Fibroblast of lung (primary cell): ENCODE results near the gene TENM4. TPM values are rescaled to one million over a fixed set of nuclear protein-coding genes. Genes with fewer than 3 reads are reported as not detected.
A peak's percentile ranks its signal among the peaks of the same experiment; 100 is the strongest.

ENCODE experiments used
- DNase-seq, 2 donors: peaks; one replicate each; pipeline versions ENCODE4 v3.0.0 to v3.0.0-alpha.2; 2010; ENCODE audit warnings: low read depth in 2 of 2
- H2AFZ ChIP-seq: 2 replicates; pipeline ENCODE4 v1.5.1; 2012; ENCODE audit warnings: low read length, control low read depth, inconsistent platforms
- H3K27ac ChIP-seq: 2 replicates; pipeline ENCODE4 v1.5.1; 2011; ENCODE audit warnings: low read length, control low read depth; ENCODE audit not compliant: insufficient read depth
- H3K27me3 ChIP-seq: 2 replicates; pipeline ENCODE4 v1.5.1; 2011; ENCODE audit warnings: mild to moderate bottlenecking, low read length; ENCODE audit not compliant: control insufficient read depth, insufficient read depth
- H3K36me3 ChIP-seq: 2 replicates; pipeline ENCODE4 v1.5.1; 2011; ENCODE audit warnings: low read length; ENCODE audit not compliant: control insufficient read depth, insufficient read depth
- H3K4me1 ChIP-seq: 2 replicates; pipeline ENCODE4 v1.5.1; 2011; ENCODE audit warnings: low read length; ENCODE audit not compliant: control insufficient read depth, insufficient read depth; ENCODE audit errors: extremely low read depth
- H3K4me2 ChIP-seq: 2 replicates; pipeline ENCODE4 v1.5.1; 2011; ENCODE audit warnings: low read length, control low read depth; ENCODE audit not compliant: insufficient read depth; ENCODE audit errors: extremely low read depth
- H3K4me3 ChIP-seq, 4 experiments: fragments of 200-600 bp in 1 of 4; sonication (generic) in 1 of 4; replicated peaks in 1 of 4; 2 replicates each; pipeline ENCODE4 v1.5.1; 2011 to 2016; ENCODE audit warnings: low read length in 4 of 4, low read depth in 3 of 4, mild to moderate bottlenecking in 3 of 4, control low read depth in 2 of 4, inconsistent platforms in 1 of 4, mixed read lengths in 1 of 4; ENCODE audit not compliant: insufficient read depth in 1 of 4; ENCODE audit errors: control extremely low read depth in 1 of 4
- H3K79me2 ChIP-seq: 2 replicates; pipeline ENCODE4 v1.5.1; 2012; ENCODE audit warnings: mild to moderate bottlenecking, low read length, inconsistent platforms; ENCODE audit not compliant: control insufficient read depth, insufficient read depth
- H3K9ac ChIP-seq: 2 replicates; pipeline ENCODE4 v1.5.1; 2011; ENCODE audit warnings: mild to moderate bottlenecking, low read length, control low read depth; ENCODE audit not compliant: insufficient read depth
- H3K9me3 ChIP-seq: 2 replicates; pipeline ENCODE4 v1.5.1; 2012; ENCODE audit warnings: low read depth, low read length; ENCODE audit not compliant: control insufficient read depth, insufficient read depth
- H4K20me1 ChIP-seq: 2 replicates; pipeline ENCODE4 v1.5.1; 2011; ENCODE audit warnings: low read length; ENCODE audit not compliant: control insufficient read depth, insufficient read depth; ENCODE audit errors: extremely low read depth
- EZH2 ChIP-seq: IDR thresholded peaks from 2 replicates; pipeline ENCODE4 v1.5.1; 2012; ENCODE audit warnings: low read length, control low read depth, mild to moderate bottlenecking; ENCODE audit errors: missing control alignments
- polyA plus RNA-seq, 2 donors: library from polyadenylated mRNA; depleted of rRNA in 1 of 2; stranded (reverse) in 1 of 2; unstranded in 1 of 2; fragments of >200 nt; gene quantifications; 2 replicates each; pipeline ENCODE4 v1.2.1, GENCODE V29; 2011 to 2012; ENCODE audit warnings: missing spikeins in 1 of 2
- total RNA-seq: library from RNA; depleted of rRNA; stranded (reverse); fragments of >200 nt; gene quantifications from 2 replicates; pipeline ENCODE4 v1.2.1, GENCODE V29; 2014
- TF ChIP-seq, protein P1 (sequence below), 2 donors: IDR thresholded peaks in 1 of 2; conservative IDR thresholded peaks in 1 of 2; 1 replicate in 1 of 2; 2 replicates in 1 of 2; pipeline ENCODE4 v1.5.1; 2011 to 2012; ENCODE audit warnings: low read length in 2 of 2, control low read depth in 1 of 2, inconsistent platforms in 1 of 2, low read depth in 1 of 2, mild to moderate bottlenecking in 1 of 2

Gene TENM4
- total and polyA plus RNA-seq, 2 donors (not counting 1 experiment from before 2014, with no cell fraction given) = 4.6 to 48.4 TPM

DNA sequence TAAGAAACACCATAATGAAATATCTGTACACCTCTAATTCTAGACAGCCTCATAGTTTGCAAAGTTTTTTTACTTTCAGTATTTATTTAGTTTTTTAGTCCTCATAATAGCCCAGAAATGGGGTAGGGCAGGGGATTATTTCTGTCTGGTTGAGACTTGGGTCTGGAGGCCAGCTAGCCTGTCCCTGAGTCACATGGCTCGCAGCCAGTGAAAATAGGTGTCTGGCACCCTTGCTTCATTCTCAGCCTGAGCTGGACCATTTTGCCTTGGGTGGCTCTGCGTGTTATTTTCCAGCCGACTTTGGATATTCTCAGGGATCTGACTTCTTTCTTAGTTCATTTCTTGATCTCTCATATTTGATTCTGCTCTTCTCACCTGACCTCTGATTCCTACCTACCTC is 742.2 kb downstream of the TENM4 start:
- Histone ChIP-seq H3K9ac (no peak overlapping the region), H3K4me1 (no peaks in the 10 kb centered on the region), H3K27me3 (no peaks in the 10 kb centered on the region), H3K9me3 (no peaks in the 10 kb centered on the region), H3K36me3 (no peaks in the 10 kb centered on the region), H4K20me1 (no peaks in the 10 kb centered on the region), H3K27ac (no peak overlapping the region), H3K79me2 (no peaks in the 10 kb centered on the region), H3K4me3 (no peak overlapping the region), H3K4me2 (no peak overlapping the region), H2AFZ (no peak overlapping the region)
- DNase-seq = peak; percentile 46 to 92
- TF ChIP-seq, protein P1, sequence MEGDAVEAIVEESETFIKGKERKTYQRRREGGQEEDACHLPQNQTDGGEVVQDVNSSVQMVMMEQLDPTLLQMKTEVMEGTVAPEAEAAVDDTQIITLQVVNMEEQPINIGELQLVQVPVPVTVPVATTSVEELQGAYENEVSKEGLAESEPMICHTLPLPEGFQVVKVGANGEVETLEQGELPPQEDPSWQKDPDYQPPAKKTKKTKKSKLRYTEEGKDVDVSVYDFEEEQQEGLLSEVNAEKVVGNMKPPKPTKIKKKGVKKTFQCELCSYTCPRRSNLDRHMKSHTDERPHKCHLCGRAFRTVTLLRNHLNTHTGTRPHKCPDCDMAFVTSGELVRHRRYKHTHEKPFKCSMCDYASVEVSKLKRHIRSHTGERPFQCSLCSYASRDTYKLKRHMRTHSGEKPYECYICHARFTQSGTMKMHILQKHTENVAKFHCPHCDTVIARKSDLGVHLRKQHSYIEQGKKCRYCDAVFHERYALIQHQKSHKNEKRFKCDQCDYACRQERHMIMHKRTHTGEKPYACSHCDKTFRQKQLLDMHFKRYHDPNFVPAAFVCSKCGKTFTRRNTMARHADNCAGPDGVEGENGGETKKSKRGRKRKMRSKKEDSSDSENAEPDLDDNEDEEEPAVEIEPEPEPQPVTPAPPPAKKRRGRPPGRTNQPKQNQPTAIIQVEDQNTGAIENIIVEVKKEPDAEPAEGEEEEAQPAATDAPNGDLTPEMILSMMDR (conservative IDR thresholded peaks at IDR 0.05 in 1 of 2, IDR thresholded peaks at IDR 0.05 in 1 of 2; ENCODE audit: low read depth in 1 of 2, low read length in 2 of 2) = no peak
- TF ChIP-seq EZH2 = no peak

DNA sequence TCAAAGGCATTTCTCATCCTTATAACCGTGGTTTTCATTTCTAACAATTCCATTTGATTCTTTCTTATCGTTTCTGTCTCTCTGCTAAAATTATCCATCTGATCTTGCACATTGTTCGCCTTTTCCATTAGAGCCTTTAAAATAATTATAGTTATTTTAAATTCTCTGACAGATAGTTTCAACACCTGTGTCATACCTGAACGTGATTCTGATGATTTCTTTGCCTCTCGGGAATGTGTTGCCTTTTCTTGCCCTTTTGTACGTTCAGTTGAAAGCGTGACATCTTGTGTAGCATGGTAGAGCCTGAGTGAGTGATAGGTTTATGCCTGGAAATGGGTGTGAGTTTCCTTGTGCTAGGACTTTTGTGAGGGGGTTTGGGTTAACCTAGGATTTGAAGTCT is 744.7 kb downstream of the TENM4 start:
- no peak for TF ChIP-seq EZH2
- TF ChIP-seq, protein P1 (conservative IDR thresholded peaks at IDR 0.05 in 1 of 2, IDR thresholded peaks at IDR 0.05 in 1 of 2; ENCODE audit: low read depth in 1 of 2, low read length in 2 of 2) = no peak
- Histone ChIP-seq H4K20me1 (no peaks in the 10 kb centered on the region), H3K4me3 (no peak overlapping the region)

DNA sequence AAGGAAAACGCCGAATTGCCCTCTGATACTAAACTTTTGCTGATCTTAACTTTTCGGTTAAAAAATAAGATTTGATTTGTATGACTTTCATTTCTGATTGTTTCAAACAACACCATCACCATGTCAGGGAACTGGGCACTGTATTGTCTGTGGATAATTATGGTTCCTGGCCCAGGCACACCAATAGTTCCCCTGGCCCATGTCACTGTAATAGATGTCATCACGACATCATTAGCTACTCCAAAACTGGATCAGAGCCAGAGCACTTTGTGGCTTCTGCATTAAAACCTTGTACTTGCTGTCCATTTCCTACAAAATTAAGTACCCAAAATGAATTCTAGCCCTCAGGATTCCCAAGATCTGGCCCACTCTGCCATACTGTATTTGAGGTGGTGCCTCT is 746.7 kb downstream of the TENM4 start:
- H3K36me3 ChIP-seq = no peaks in the 10 kb centered on the region
- H3K4me2 ChIP-seq = no peak overlapping the region
- TF ChIP-seq EZH2 = no peak
- H3K79me2 ChIP-seq = no peaks in the 10 kb centered on the region
- H2AFZ ChIP-seq = no peak overlapping the region
- H3K4me3 ChIP-seq = no peak overlapping the region
- no peaks in the 10 kb centered on the region for H3K9me3 ChIP-seq
- DNase-seq = peak in 1 of 2 donors; percentile 5
- no peak overlapping the region for H3K27ac ChIP-seq
- H3K27me3 ChIP-seq = no peaks in the 10 kb centered on the region
- H4K20me1 ChIP-seq = no peaks in the 10 kb centered on the region
- H3K9ac ChIP-seq = no peak overlapping the region
- peaks cover 4% of the 10 kb centered on the region for H3K4me1 ChIP-seq

More for the DNA sequence above, 744.7 kb downstream of the TENM4 start:
- no peak overlapping the region for H3K4me2 ChIP-seq
- no peak for DNase-seq
- H3K27me3 ChIP-seq = no peaks in the 10 kb centered on the region
- no peak overlapping the region for H2AFZ ChIP-seq
- no peak overlapping the region for H3K9ac ChIP-seq
- no peak overlapping the region for H3K27ac ChIP-seq
- H3K79me2 ChIP-seq = no peaks in the 10 kb centered on the region
- peaks cover under 1% of the 10 kb centered on the region for H3K4me1 ChIP-seq
- no peaks in the 10 kb centered on the region for H3K9me3 ChIP-seq
- H3K36me3 ChIP-seq = no peaks in the 10 kb centered on the region
